GM19035 (cell line): Measurements from ENCODE around the gene TBC1D2.
"Not testable (repeated sequence)": the region's sequence is repeated elsewhere in the genome, so short reads cannot be mapped to it uniquely, and the experiment has no call there.

Experiments
- ATAC-seq: cut with Tn5 transposase; IDR thresholded peaks from one replicate; pipeline ENCODE4 v1.9.1; 2021; ENCODE audit not compliant: unreplicated experiment

TBC1D2 gene

DNA sequence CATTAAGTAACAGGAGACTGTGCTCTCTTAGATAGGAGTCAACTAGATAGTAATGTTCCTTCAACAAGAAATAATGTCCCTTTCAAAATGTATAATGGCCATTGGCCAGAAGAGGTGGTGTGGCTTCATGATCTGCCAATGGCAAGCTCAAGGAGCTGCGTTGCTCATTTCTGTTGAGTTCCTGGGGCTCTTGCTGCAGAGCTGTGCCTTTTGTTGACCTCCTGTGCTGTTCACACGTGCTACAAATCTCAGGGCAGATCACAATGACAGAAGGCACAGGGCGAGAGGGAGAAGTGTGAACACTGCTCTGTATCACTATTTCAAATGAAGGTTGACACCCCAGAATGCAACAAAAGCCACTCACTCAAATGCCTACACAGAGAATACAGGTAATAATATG, 16.0 kb upstream of the TBC1D2 start:
- no peak for ATAC-seq

DNA sequence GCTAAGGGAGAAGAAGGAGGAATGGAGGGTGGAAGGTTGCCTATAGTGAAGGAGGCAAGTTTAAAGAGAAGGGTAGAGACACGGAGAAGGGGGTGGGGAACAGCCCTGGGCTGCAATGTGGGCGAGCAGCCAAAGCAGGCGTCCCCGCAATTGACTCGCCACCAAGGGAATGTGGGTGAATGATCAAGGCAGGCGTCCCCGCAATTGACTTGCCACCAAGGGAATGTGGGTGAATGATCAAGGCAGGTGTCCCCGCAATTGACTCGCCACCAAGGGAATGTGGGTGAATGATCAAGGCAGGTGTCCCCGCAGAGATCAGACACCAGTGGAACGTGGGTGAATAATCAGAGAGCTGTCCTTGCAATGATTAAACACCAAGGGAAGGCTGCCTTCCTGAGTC, 14.8 kb upstream of the TBC1D2 start:
- not testable (repeated sequence) for ATAC-seq

DNA sequence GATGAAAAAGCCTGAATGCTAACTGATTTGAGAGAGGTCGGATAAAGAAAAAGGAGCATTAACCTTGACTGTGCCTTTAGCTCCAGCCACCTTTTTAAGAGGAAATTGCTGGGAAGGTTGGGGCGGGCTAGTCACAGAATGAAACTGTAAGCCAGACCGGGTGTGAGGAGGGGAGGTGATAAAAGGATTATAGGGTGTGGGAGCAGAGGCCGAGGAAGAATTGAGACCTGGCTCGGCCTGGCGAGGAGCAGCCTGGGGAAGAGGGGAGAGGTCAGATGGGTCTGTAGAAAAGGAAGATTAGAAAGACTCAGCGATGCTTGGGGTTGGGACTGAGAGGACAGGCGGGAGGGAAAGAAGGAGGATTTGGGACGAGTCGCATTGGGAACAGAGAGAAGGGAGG, 14.2 kb upstream of the TBC1D2 start:
- ATAC-seq = not testable (repeated sequence)

DNA sequence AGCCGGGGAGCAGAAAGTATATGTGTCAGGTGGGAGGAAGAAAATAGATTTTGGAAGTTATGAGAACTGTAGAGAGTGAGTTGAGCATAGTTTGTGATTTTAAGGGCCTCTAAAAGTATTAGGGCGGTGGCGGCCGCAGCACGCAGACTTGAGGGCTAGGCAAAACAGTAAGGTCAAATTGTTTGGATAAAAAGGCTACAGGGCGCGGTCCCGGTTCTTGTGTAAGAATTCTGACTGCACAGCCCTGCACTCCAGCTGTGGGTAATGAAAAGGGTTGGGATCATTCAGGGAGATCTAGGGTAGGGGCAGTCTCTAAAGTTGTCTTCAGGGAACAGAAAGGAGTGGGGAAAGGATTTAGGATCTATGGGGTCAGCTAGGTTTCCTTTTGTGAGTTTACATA, 12.1 kb upstream of the TBC1D2 start:
- ATAC-seq = not testable (repeated sequence)

DNA sequence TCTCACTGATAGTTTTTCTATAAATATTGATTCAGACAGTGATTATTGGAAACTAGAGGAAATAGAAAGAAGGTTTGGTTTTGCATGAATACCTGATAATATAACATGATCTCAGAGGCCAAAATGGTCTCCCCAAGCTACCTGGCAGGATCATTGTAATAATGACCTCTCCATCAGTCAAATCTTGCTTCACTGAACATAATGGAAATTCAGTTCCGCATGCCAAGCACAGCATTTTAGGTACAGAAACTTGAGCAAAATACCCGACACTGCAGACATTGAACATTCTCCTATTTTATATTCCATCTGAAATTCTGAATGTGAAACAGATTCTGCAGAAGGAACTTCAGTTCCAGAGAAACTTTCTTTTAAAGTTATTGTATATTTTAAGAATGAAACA, 9.1 kb upstream of the TBC1D2 start:
- no peak for ATAC-seq

DNA sequence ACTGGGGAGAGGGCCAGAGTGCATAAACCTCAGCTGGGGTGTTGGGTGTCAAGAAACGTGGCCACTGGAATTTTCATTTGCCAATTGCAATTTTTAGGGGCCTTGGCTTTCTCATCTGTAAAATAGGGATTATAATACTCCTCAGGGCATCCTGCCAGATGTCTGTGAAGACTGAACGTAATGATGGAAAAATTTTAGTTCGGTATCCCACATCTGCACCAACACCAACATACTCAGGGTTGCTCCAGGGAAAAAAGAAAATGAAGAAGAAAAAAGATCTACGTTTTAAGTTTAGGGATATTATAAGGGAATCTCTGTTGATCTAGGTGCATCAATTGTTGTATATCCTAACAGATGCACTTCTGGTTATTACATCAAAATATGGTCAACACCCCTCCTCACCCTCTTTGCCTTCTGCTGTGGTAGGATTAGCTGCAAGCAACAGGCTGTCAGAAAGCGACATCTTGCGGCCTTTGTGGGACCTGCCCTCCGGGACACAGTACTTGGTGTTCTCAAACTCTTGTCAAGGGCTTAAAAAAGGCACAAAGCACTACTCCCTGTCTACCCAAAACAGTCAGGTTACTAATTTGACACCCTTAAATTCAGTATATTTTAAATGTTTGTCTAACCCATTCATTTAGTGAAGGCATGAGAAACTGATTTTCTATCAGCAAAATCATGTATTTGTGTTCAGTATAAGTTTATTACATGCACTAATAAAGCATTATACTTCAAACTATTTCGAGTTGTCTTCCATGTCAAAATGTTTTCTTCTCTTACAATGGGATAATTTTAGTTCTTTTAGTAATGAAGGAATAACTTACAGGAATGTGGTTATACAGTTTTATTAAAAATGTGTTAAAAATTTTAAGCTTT, 8.3 kb upstream of the TBC1D2 start:
- ATAC-seq = peak; percentile 87

DNA sequence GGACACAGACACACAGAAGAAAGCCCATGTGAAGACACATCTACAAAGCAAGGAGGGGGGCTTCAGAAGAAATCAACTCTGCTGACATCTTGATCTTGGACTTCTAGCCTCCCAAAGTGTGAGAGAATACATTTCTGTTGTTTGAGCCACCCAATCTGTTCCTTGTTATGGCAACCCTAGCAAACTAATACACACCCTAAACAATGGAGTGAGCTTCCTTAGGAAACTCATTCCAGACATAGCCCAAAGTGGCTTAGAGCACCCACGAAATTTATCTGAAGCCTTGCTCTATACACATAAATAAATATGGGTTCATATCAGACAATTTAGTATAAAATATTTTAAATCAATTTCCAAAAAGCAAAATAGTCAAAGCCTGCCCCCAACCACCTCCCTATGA, 7.6 kb upstream of the TBC1D2 start:
- ATAC-seq = no peak

DNA sequence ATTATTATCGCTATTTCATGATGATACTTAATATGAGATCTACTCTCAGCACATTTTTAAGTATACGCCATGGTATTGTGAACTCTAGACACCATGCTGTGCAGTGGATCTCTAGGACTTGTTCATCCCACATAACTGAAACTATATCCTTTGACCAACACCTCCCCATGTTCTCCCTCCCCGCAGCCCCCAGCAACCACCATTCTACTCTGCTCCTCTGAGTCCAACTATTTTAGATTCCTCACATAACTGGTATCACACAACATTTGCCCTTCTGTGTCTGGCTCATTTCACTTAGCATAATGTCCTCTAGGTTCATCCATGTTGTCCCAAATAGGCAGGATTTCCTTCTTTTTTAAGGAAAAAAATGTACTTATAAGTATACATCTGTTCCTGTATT, 6.6 kb upstream of the TBC1D2 start:
- ATAC-seq = no peak

DNA sequence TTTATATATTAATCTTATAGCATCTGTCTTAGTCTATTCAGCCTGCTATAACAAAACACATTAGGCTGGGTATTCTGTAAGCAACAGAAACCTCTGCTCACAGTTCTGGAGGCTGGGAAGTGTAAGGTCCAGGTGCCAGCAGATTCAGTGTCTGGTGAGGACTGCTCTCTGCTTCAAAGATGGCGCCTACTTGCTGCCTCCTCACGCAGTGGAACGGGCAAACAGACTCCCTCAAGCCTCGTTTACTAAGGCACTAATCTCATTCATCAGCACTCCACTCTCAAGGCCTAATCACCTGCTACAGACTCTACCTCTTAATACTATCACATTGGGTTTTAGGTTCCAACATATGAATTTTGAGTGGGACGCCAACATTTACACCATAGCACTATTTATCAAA, 5.2 kb upstream of the TBC1D2 start:
- ATAC-seq = no peak

DNA sequence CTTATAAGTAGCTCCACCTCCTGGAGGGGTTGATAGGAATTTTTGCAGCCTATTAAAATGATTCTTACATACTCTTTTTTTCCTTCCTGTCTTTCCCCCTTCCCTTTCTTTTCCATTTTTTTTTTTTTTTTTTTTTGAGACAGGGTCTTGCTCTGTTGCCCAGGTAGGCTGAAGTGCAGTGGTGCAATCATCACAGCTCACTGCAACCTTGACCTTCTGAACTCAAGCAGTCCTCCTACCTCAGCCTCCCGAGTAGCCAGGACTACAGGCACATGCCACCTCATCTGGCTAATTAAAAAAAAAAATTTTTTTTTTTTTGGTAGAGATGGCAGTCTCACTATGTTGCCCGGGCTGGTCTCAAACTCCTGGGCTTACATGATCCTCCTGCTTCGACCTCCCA, 4.3 kb upstream of the TBC1D2 start:
- no peak for ATAC-seq

DNA sequence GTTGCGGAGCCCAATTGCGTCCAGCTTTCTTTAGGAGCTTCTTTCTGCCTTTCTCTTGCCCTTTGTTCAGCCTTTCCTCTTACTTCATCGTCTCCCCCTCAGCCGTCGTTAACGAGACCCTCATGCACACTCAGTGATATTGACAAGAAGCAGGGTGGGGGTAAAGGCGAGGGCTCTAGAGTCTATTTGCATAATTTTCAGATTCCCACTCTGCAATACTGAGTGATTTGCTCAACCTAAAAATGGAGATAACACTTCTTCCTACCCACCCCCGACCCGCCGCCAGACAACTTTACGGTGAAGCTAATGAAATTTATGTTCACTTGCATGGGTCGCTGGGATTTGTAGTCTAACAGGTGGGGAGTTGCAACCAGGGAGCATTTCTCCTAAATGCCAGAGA, 1.3 kb upstream of the TBC1D2 start:
- no peak for ATAC-seq

DNA sequence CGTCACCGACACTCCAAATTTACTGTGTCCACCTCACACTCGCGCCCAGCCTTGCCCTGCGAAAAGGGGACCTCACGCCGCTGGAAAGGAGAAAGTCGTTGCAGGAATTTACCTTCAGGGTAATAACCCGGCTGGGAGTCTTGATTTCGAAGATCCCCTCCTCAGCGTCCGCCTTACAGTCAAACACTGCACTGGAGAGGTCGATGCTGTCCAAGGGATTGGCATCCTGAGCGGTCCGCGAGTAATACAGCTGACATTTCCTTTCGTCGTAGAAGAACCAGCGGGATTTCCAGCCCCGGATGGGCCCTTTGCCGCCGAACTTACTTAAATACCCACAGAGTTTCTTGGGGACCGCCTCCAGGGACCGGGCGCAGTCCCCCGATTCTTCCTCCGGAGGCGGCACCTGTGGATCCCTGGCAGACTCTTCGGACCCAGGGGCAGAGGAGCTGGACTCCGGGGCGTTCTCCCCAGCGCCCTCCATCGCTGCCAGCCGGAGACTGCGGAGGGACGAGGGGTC, 330 bp downstream of the TBC1D2 start:
- ATAC-seq = peak; percentile 30

DNA sequence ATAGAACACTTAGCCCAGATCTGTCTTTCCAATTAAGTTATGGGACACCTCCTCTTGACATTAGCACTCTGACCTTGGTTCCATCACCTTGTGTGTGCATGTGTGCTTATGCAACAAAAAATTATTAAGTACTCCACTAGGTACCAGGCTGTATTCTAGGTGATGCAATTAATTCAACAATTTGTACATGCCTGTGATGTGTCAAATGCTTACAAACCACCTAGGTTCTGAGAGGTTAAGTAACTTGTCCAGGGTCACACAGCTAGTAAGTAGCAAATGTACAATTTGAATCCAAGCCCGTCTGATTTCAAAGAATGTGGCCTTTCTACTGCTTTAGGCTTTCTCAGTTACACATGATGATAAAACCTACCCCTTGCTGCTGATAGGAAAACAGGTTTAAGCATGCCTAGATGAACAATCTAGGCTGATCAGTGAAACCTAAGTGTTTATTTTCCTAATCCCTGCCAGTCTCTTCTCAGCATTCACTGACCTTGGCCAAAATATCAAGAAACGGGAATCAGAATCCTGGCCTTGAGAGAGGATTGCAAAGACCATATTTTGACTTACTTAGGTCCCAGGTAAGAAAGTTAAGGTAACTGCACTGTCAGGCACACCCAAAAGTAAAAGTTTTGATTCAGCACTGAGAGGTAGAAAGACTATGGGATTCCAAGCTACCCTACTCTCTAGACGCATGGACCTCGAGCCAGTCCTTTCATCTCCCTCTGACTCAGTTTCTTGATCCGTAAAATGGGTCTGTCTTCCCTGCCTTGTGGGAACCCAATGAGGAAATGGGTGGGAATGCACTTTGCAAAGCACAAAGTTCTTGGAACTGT, 1.0 kb downstream of the TBC1D2 start:
- no peak for ATAC-seq

DNA sequence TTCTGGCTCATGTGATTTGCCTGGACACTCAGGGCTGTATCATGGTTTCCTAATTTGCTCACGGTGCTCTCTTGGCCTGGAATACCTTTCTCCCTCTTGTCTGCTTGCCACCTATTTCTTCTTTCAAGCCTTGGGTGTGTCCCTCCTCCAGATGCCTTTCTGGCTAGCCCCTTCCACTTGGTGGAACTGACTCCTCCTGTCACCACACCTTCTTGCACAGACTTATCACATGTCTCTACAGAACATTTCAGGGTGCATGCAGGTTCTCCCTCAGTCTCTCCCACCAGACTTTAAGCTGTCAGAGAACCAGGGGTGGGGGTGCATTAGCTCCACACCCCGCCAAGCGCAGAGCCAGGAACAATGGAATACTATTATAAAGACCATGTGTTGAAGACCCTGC, 1.9 kb downstream of the TBC1D2 start:
- no peak for ATAC-seq

DNA sequence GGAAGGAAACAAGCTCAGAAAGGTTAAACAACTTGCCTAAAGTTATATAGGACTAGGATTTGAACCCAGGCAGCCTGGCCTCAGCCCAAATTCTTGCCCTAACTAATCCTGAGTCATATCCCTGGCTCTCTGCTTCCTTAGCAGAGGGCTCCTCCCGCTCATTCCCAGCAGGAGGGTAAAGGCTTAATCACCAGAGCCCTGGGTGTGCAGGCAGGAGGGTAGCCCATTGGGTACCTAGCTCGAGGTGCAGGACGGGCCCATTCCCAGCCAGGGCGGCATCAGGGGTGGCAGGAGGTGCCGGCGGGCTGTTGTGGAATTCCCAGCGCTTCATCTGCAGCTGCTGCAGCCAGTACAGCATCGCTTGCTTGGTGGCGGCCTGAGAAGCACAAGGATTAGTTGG, 3.9 kb downstream of the TBC1D2 start:
- ATAC-seq = no peak

DNA sequence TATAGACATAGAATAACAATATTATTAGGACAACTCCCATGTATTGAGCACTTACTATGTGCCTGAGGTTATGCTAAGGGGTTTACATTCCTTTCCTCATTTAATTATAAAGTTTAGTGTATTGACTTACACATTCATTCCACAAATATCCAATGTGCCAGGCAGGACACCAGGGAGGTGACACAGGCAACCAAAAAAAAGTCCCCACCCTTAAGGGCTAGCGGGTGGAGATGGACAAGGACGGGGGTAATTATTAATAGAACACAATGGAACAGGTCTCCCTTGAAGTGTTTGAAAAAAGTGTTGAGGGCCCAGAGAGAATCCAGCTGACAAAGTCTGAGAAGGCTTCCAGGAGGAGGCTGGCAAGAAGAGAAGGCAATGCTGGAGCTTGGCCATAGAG, 5.7 kb downstream of the TBC1D2 start:
- no peak for ATAC-seq

DNA sequence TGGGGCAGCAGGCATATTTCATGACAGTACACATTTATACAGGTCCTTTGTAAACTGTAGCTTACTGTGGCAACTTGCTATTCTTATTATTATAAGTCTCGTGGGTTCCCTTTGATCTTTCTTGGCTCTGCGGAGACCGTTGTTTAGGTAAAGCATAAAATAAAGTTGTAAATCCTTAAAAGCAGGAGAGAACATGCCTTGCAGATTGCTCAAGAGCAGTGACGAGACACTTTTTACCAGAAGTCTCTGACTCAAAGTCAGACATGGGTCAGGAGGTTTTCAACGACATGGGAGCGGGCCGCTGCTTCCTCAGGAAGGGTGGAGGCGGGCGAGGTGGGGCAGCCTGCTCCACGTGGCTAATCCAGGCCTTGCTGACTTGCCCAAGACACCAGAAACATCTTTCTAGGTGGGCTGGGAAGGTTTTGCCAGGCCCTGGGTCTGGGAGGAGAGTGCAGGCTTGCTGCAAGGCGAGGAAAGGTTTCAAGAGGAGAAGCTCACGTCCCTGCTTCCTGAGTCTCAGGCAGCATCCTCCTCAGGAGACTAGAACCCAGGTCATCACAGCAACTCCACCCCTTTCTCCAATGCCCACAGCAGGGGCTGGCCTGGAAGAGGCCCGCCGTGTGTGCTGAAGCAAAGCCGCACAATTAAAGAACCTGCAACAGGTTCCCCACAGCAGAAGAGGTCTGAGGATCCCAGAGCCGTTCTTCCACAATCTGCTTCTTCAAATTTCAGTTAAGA, 6.5 kb downstream of the TBC1D2 start:
- no peak for ATAC-seq

DNA sequence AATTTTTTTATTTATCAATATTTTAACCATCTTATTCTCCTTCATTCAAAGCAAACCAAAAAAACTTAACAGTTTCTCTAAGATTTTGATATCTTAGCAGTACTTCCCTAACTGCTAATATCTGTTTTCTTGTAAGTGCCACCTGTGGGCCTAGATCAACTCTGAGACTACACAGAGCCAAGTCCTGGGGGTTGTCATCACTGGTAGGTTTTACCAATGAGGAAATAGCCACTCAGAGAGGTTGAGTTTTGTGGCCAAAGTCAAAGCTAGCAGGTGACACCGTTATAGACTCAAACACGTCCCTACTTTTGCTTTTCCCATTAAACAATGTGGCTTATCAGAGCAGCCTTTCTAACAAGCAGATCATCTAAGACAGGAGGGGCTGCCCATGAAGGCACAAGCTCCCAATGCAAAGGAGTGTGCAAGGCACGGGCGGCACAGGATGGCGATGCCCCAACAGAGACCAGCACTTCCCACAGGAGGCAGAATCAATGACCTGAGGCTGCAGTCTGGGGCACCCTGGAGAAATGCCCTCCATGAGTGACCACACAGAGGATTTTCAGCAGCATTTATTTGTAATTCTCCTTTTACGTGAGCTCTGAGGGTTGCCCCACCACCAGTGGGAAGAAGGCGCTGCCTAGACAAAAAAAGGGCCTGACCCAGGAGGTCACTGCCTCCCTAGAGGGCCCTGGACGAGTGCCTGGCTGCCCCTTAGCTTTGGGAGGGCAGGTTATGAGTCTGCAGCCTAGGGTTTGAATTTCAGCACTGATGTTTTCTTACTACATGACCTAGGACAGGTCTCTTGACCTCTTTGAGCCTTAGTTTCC, 7.4 kb downstream of the TBC1D2 start:
- no peak for ATAC-seq

DNA sequence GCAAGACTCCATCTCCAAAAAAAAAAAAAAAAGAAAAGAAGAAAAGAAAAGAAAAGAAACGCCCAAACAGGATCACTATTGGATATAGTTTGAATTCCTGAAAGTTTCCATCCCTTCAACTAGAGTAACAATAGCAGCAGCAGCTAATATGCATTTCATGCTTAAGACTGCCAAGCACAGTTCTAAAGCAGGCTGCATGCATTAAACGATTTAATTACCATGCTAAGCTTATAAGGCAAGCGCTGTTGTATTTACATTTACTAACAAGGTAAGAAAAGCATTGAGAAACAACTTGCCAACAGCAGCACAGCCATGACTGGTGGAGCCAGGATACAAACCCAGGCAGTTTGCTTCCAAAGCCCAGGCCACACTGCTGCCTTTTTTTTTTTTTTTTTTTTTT, 13.0 kb downstream of the TBC1D2 start:
- ATAC-seq = no peak
